Measurements from ENCODE around the gene SLC38A1.

Gene SLC38A1

GRCh38 chr12:46238821-46239220 is 30.0 kb downstream of the SLC38A1 start:
- Histone ChIP-seq H3K4me3 (replicated peaks; ENCODE audit: low read depth, low read length) (no peak overlapping the region), H3K36me3 (ENCODE audit: control insufficient read depth, insufficient read depth, low read length) (peaks cover 4% of the 10 kb centered on the region; the same call in 1 of the 2 replicates), H3K27me3 (replicated peaks; ENCODE audit: control insufficient read depth, insufficient read depth, low read length) (no peaks in the 10 kb centered on the region)
- TF ChIP-seq CTCF (IDR thresholded peaks at IDR 0.05; ENCODE audit: insufficient read depth, low read length, poor library complexity, severe bottlenecking) = no peak
- DNase-seq (ENCODE audit: extremely low read depth, insufficient read length) = no peak

- no peak for DNase-seq (ENCODE audit: extremely low read depth, insufficient read length)
- TF ChIP-seq CTCF (IDR thresholded peaks at IDR 0.05; ENCODE audit: insufficient read depth, low read length, poor library complexity, severe bottlenecking) = no peak
- Histone ChIP-seq H3K4me3 (replicated peaks; ENCODE audit: low read depth, low read length) (no peak overlapping the region), H3K36me3 (ENCODE audit: control insufficient read depth, insufficient read depth, low read length) (peaks cover 4% of the 10 kb centered on the region; the same call in 1 of the 2 replicates), H3K27me3 (replicated peaks; ENCODE audit: control insufficient read depth, insufficient read depth, low read length) (no peaks in the 10 kb centered on the region)
Observed at GRCh38 chr12:46237371-46238045, 31.3 kb downstream of the SLC38A1 start.

GRCh38 chr12:46234000-46234399 is 34.8 kb downstream of the SLC38A1 start:
- H3K27me3 ChIP-seq (replicated peaks; ENCODE audit: control insufficient read depth, insufficient read depth, low read length) = no peaks in the 10 kb centered on the region
- no peak for TF ChIP-seq CTCF (IDR thresholded peaks at IDR 0.05; ENCODE audit: insufficient read depth, low read length, poor library complexity, severe bottlenecking)
- no peak overlapping the region for H3K4me3 ChIP-seq (replicated peaks; ENCODE audit: low read depth, low read length)
- no peak for DNase-seq (ENCODE audit: extremely low read depth, insufficient read length)
- peaks cover 6% of the 10 kb centered on the region; the same call in 1 of the 2 replicates for H3K36me3 ChIP-seq (ENCODE audit: control insufficient read depth, insufficient read depth, low read length)

- H3K36me3 ChIP-seq (ENCODE audit: control insufficient read depth, insufficient read depth, low read length) = peaks cover 4% of the 10 kb centered on the region; the same call in 1 of the 2 replicates
- DNase-seq (ENCODE audit: extremely low read depth, insufficient read length) = no peak
- no peak for TF ChIP-seq CTCF (IDR thresholded peaks at IDR 0.05; ENCODE audit: insufficient read depth, low read length, poor library complexity, severe bottlenecking)
- H3K4me3 ChIP-seq (replicated peaks; ENCODE audit: low read depth, low read length) = no peak overlapping the region
- no peaks in the 10 kb centered on the region for H3K27me3 ChIP-seq (replicated peaks; ENCODE audit: control insufficient read depth, insufficient read depth, low read length)
Observed at GRCh38 chr12:46233423-46233822, 35.4 kb downstream of the SLC38A1 start.

- DNase-seq (ENCODE audit: extremely low read depth, insufficient read length) = no peak
- no peak for TF ChIP-seq CTCF (IDR thresholded peaks at IDR 0.05; ENCODE audit: insufficient read depth, low read length, poor library complexity, severe bottlenecking)
- peaks cover 4% of the 10 kb centered on the region for H3K36me3 ChIP-seq (ENCODE audit: control insufficient read depth, insufficient read depth, low read length)
- H3K27me3 ChIP-seq (replicated peaks; ENCODE audit: control insufficient read depth, insufficient read depth, low read length) = no peaks in the 10 kb centered on the region
- H3K4me3 ChIP-seq (replicated peaks; ENCODE audit: low read depth, low read length) = no peak overlapping the region
Observed at GRCh38 chr12:46230983-46231382, 37.9 kb downstream of the SLC38A1 start.

All from GM06990 (cell line).